H1 (cell line): ENCODE measurements around the gene BET1L. TPM values are rescaled to one million over a fixed set of nuclear protein-coding genes. Genes with fewer than 3 reads are reported as not detected.

ENCODE experiments used
- CTCF ChIA-PET: fragments of 300-600 bp; sonication (Branson Sonifier 250); formaldehyde crosslinking; loops from one replicate; lab custom pipeline; 2021; ENCODE audit not compliant: partially characterized antibody; lab: Charles Lee
- POLR2A ChIA-PET: fragments of 300-600 bp; sonication (Branson Sonifier 250); formaldehyde crosslinking; loops from one replicate; lab custom pipeline; 2021; ENCODE audit warnings: inconsistent platforms; ENCODE audit not compliant: partially characterized antibody; lab: Charles Lee
- DNase-seq, 2 experiments: peaks; one replicate each; pipeline versions ENCODE4 v3.0.0 to v3.0.0-alpha.2; 2010 to 2022; ENCODE audit warnings: low spot score in 2 of 2, low read depth in 1 of 2, mixed read lengths in 1 of 2
- FAIRE-seq: peaks from 2 replicates; lab custom pipeline; 2011; peaks lifted over from hg19 to GRCh38; lab: Jason Lieb, UNC
- H2AFZ ChIP-seq: 2 replicates; pipeline ENCODE4 v1.8.1; 2012; ENCODE audit warnings: low read length, inconsistent platforms
- H2AK5ac ChIP-seq: 2 replicates; pipeline ENCODE4 v1.6.1; 2013; ENCODE audit warnings: low read depth, low read length
- H2BK120ac ChIP-seq: replicated peaks from 2 replicates; pipeline ENCODE3; 2013; ENCODE audit warnings: low read depth, low read length, inconsistent platforms
- H2BK12ac ChIP-seq: 2 replicates; pipeline ENCODE4 v1.6.1; 2013; ENCODE audit warnings: low read depth, low read length
- H2BK15ac ChIP-seq: 2 replicates; pipeline ENCODE4 v1.6.1; 2013; ENCODE audit warnings: low read length
- H2BK20ac ChIP-seq: 2 replicates; pipeline ENCODE4 v1.6.1; 2013; ENCODE audit warnings: low read length
- H2BK5ac ChIP-seq: 2 replicates; pipeline ENCODE4 v1.6.1; 2013; ENCODE audit warnings: low read depth, low read length
- H3K14ac ChIP-seq: 2 replicates; pipeline ENCODE4 v1.6.1; 2013; ENCODE audit warnings: inconsistent platforms; ENCODE audit not compliant: insufficient read length
- H3K18ac ChIP-seq: 2 replicates; pipeline ENCODE4 v1.6.1; 2013; ENCODE audit warnings: low read length; ENCODE audit errors: extremely low read depth
- H3K23ac ChIP-seq: 2 replicates; pipeline ENCODE4 v1.6.1; 2013; ENCODE audit warnings: inconsistent platforms; ENCODE audit not compliant: insufficient read length
- H3K23me2 ChIP-seq: 2 replicates; pipeline ENCODE4 v1.6.1; 2013; ENCODE audit warnings: low read depth, low read length
- H3K27ac ChIP-seq: 2 replicates; pipeline ENCODE4 v1.6.1; 2011; ENCODE audit warnings: low read depth, low read length, inconsistent platforms
- H3K27me3 ChIP-seq, 4 experiments: replicated peaks in 1 of 4; 1 replicate in 1 of 4; 2 replicates in 3 of 4; pipeline versions ENCODE4 v1.6.1 to v1.8.1; 2011 to 2013; ENCODE audit warnings: low read length in 3 of 4, mild to moderate bottlenecking in 3 of 4, inconsistent platforms in 2 of 4, mixed read lengths in 2 of 4, moderate library complexity in 1 of 4; ENCODE audit not compliant: control insufficient read depth in 3 of 4, insufficient read depth in 3 of 4; ENCODE audit errors: extremely low read depth in 1 of 4
- H3K36me3 ChIP-seq, 4 experiments: 2 replicates each; pipeline versions ENCODE4 v1.6.1 to v1.8.1; 2011 to 2013; ENCODE audit warnings: mild to moderate bottlenecking in 4 of 4, low read length in 3 of 4, moderate library complexity in 2 of 4, control low read depth in 1 of 4, inconsistent platforms in 1 of 4; ENCODE audit not compliant: insufficient read depth in 4 of 4, control insufficient read depth in 2 of 4
- H3K4ac ChIP-seq: replicated peaks from 2 replicates; pipeline ENCODE3; 2013; ENCODE audit warnings: low read length, low read depth, mixed read lengths, inconsistent platforms; ENCODE audit not compliant: insufficient read length
- H3K4me1 ChIP-seq, 4 experiments: replicated peaks in 1 of 4; 1 replicate in 1 of 4; 2 replicates in 3 of 4; pipeline versions ENCODE4 v1.6.1 to v1.8.1; 2011 to 2013; ENCODE audit warnings: low read length in 3 of 4, inconsistent platforms in 2 of 4, mixed read lengths in 1 of 4; ENCODE audit not compliant: insufficient read depth in 4 of 4, control insufficient read depth in 3 of 4
- H3K4me2 ChIP-seq, 2 experiments: 2 replicates each; pipeline versions ENCODE4 v1.6.1 to v1.8.1; 2011 to 2013; ENCODE audit warnings: low read depth in 2 of 2, low read length in 2 of 2, control low read depth in 1 of 2, inconsistent platforms in 1 of 2, mild to moderate bottlenecking in 1 of 2; ENCODE audit not compliant: insufficient read depth in 1 of 2
- H3K4me3 ChIP-seq, 4 experiments: fragments of 200-600, 300-600 bp in 1 of 4; sonication (generic), shearing (Covaris generic), sonication (Bioruptor Twin) in 1 of 4; 2 replicates each; pipeline versions ENCODE4 v1.5.1 to v1.8.1; 2011 to 2016; ENCODE audit warnings: low read length in 4 of 4, low read depth in 3 of 4, control low read depth in 2 of 4, inconsistent platforms in 2 of 4, mild to moderate bottlenecking in 2 of 4, mixed read lengths in 1 of 4, moderate library complexity in 1 of 4; ENCODE audit not compliant: insufficient read depth in 2 of 4; ENCODE audit errors: extremely low read depth in 1 of 4
- H3K56ac ChIP-seq: replicated peaks from 2 replicates; pipeline ENCODE3; 2013; ENCODE audit warnings: low read depth, mild to moderate bottlenecking, mixed read lengths, low read length, inconsistent platforms; ENCODE audit not compliant: insufficient read length
- H3K79me1 ChIP-seq: 2 replicates; pipeline ENCODE4 v1.6.1; 2013; ENCODE audit warnings: low read depth, low read length, control low read depth
- H3K79me2 ChIP-seq, 2 experiments: 2 replicates each; pipeline versions ENCODE4 v1.6.1 to v1.8.1; 2012 to 2013; ENCODE audit warnings: low read length in 2 of 2, mild to moderate bottlenecking in 2 of 2, inconsistent platforms in 1 of 2; ENCODE audit not compliant: insufficient read depth in 2 of 2, control insufficient read depth in 1 of 2
- H3K9ac ChIP-seq, 4 experiments: replicated peaks in 1 of 4; 1 replicate in 1 of 4; 2 replicates in 3 of 4; pipeline versions ENCODE4 v1.6.1 to v1.8.1; 2011 to 2013; ENCODE audit warnings: low read depth in 3 of 4, low read length in 3 of 4, control low read depth in 2 of 4, mild to moderate bottlenecking in 2 of 4, moderate library complexity in 2 of 4, inconsistent platforms in 1 of 4; ENCODE audit errors: extremely low read depth in 1 of 4
- H3K9me3 ChIP-seq, 2 experiments: 2 replicates each; pipeline versions ENCODE4 v1.6.1 to v1.8.1; 2012 to 2013; ENCODE audit warnings: mild to moderate bottlenecking in 2 of 2, moderate library complexity in 2 of 2, control low read depth in 1 of 2, inconsistent platforms in 1 of 2, low read depth in 1 of 2, low read length in 1 of 2, mixed read lengths in 1 of 2; ENCODE audit not compliant: insufficient read depth in 2 of 2
- H4K20me1 ChIP-seq, 2 experiments: replicated peaks in 1 of 2; 2 replicates each; pipeline versions ENCODE3 to v1.8.1; 2011 to 2013; ENCODE audit warnings: inconsistent platforms in 2 of 2, low read length in 2 of 2, mild to moderate bottlenecking in 1 of 2; ENCODE audit not compliant: insufficient read depth in 2 of 2, control insufficient read depth in 1 of 2
- H4K5ac ChIP-seq: 2 replicates; pipeline ENCODE4 v1.6.1; 2013; ENCODE audit warnings: low read length, low read depth, mixed read lengths, inconsistent platforms; ENCODE audit not compliant: insufficient read length
- H4K8ac ChIP-seq: 2 replicates; pipeline ENCODE4 v1.8.0; 2013; ENCODE audit warnings: mild to moderate bottlenecking, moderate library complexity, low read length, inconsistent platforms; ENCODE audit not compliant: insufficient read depth; ENCODE audit errors: extremely low read depth
- H4K91ac ChIP-seq: replicated peaks from 2 replicates; pipeline ENCODE3; 2013; ENCODE audit warnings: low read length, mixed read lengths, inconsistent platforms; ENCODE audit not compliant: insufficient read length
- BACH1 ChIP-seq: IDR thresholded peaks from 2 replicates; pipeline ENCODE4 v1.6.1; 2012; ENCODE audit warnings: low read length, improper control_type of control experiment
- CBX5 ChIP-seq: fragments of 300-800, 300-1000 bp; sonication (generic); IDR thresholded peaks from 2 replicates; pipeline ENCODE4 v1.7.1; 2016; ENCODE audit warnings: antibody characterized with exemption, low read length, low read depth
- CBX8 ChIP-seq: fragments of 300-800, 300-1000 bp; sonication (generic); IDR thresholded peaks from 2 replicates; pipeline ENCODE4 v1.7.1; 2016; ENCODE audit warnings: low read depth, low read length, borderline replicate concordance
- CEBPB ChIP-seq: IDR thresholded peaks from 2 replicates; pipeline ENCODE4 v1.6.1; 2012; ENCODE audit warnings: low read depth, low read length
- CREB1 ChIP-seq: IDR thresholded peaks from 2 replicates; pipeline ENCODE4 v1.6.1; 2012; ENCODE audit warnings: inconsistent platforms
- EGR1 ChIP-seq: IDR thresholded peaks from 2 replicates; pipeline ENCODE4 v1.6.1; 2011; ENCODE audit warnings: low read depth, low read length, borderline replicate concordance
- KDM4A ChIP-seq: IDR thresholded peaks from one replicate; pipeline ENCODE4 v1.7.1; 2012; ENCODE audit warnings: low read depth, mild to moderate bottlenecking, moderate library complexity, low read length, inconsistent platforms; ENCODE audit not compliant: severe bottlenecking
- NANOG ChIP-seq: IDR thresholded peaks from 2 replicates; pipeline ENCODE4 v1.6.1; 2011; ENCODE audit warnings: low read length, low read depth, mild to moderate bottlenecking, inconsistent platforms; ENCODE audit not compliant: insufficient read depth, poor library complexity, severe bottlenecking
- POLR2A ChIP-seq, 2 experiments: IDR thresholded peaks; 1 replicate in 1 of 2; 2 replicates in 1 of 2; pipeline ENCODE4 v1.6.1; 2011; ENCODE audit warnings: low read depth in 2 of 2, low read length in 2 of 2, mild to moderate bottlenecking in 2 of 2; ENCODE audit errors: control extremely low read depth in 1 of 2
- RFX5 ChIP-seq: IDR thresholded peaks from 2 replicates; pipeline ENCODE4 v1.6.1; 2011; ENCODE audit warnings: low read depth, low read length, improper control_type of control experiment, borderline replicate concordance
- RNF2 ChIP-seq: fragments of 200-900, 300-1000 bp; sonication (generic); IDR thresholded peaks from 2 replicates; pipeline ENCODE4 v1.7.1; 2016; ENCODE audit warnings: borderline replicate concordance, low read depth, mild to moderate bottlenecking, antibody characterized with exemption, low read length; ENCODE audit not compliant: poor library complexity, severe bottlenecking; ENCODE audit errors: missing control alignments
- SP4 ChIP-seq: IDR thresholded peaks from 2 replicates; pipeline ENCODE4 v1.6.1; 2012; ENCODE audit warnings: low read length, inconsistent platforms
- TAF1 ChIP-seq: IDR thresholded peaks from 2 replicates; pipeline ENCODE4 v1.6.1; 2011; ENCODE audit warnings: mild to moderate bottlenecking, low read depth, low read length
- TBP ChIP-seq: IDR thresholded peaks from 2 replicates; pipeline ENCODE4 v1.6.1; 2011; ENCODE audit warnings: low read depth, low read length, improper control_type of control experiment
- TEAD4 ChIP-seq: IDR thresholded peaks from 2 replicates; pipeline ENCODE4 v1.6.1; 2012; ENCODE audit warnings: low read depth, low read length, inconsistent platforms, mixed read lengths
- YY1 ChIP-seq: IDR thresholded peaks from 2 replicates; pipeline ENCODE4 v1.6.1; 2011; ENCODE audit warnings: low read depth, mild to moderate bottlenecking, low read length
- WGBS, 2 experiments: shearing (Covaris generic) in 1 of 2; methylation state at CpG; one replicate each; pipeline versions ENCODE4 v1.1.6 to v1.1.7; 2013 to 2015; ENCODE audit warnings: low lambda C conversion rate in 2 of 2, mixed read lengths in 2 of 2, inconsistent platforms in 1 of 2, low coverage in 1 of 2, missing lambda C conversion rate in 1 of 2; ENCODE audit not compliant: insufficient replicate concordance in 2 of 2, insufficient coverage in 1 of 2, insufficient read length in 1 of 2; ENCODE audit errors: extremely low coverage in 1 of 2, missing lambda C conversion rate in 1 of 2; 5-methylcytosine and 5-hydroxymethylcytosine counted together
- polyA plus RNA-seq, 7 experiments: library from polyadenylated mRNA; depleted of rRNA in 3 of 7; stranded (reverse) in 5 of 7; unstranded in 2 of 7; fragments of >200 nt in 5 of 7; fragments of 200-250 nt in 2 of 7; gene quantifications; 1 replicate in 5 of 7; 2 replicates in 1 of 7; 4 replicates in 1 of 7; pipeline versions ENCODE4 v1.2.1 to v1.2.3, GENCODE V29; 2011 to 2013; ENCODE audit warnings: missing spikeins in 2 of 7, mixed read lengths in 2 of 7
- total RNA-seq: library from RNA; stranded (reverse); fragmentation: NEBNext Ultra II Directional; extraction: Animal tissue kit (Norgen Biotek cat#: 25700); gene quantifications from 2 replicates; pipeline ENCODE4 v1.2.1, GENCODE V29; 2021

Gene BET1L
- total and polyA plus RNA-seq, 2 of the 8 experiments (the other 6 are each of a cell fraction or from before 2014, with no cell fraction given) = 40.2 to 61.9 TPM

- POLR2A ChIA-PET = interaction anchor here (0.9 to 3.1 kb wide), 6 partner anchors 9 to 111 kb away, joined by 3 to 9 read pairs (median 4); no protein-coding TSS in a partner anchor
- H4K5ac ChIP-seq = no peak overlapping the region
- H3K9ac ChIP-seq = no peak overlapping the region
- H3K9me3 ChIP-seq = no peaks in the 10 kb centered on the region
- no peak overlapping the region for H2BK15ac ChIP-seq
- no peaks in the 10 kb centered on the region for H3K79me2 ChIP-seq
- peaks cover 8% of the 10 kb centered on the region for H3K23me2 ChIP-seq
- H2BK20ac ChIP-seq = no peak overlapping the region
- CTCF ChIA-PET = interaction anchor here (0.7 to 9.8 kb wide), 12 partner anchors 12 to 140 kb away, joined by 3 to 212 read pairs (median 32); partner anchors contain the start of genes B4GALNT4, IFITM2, NLRP6 and PGGHG
- H3K14ac ChIP-seq = no peak overlapping the region
- no peaks in the 10 kb centered on the region for H3K4me1 ChIP-seq
- no peak for FAIRE-seq
- H3K79me1 ChIP-seq = no peaks in the 10 kb centered on the region
- H2BK12ac ChIP-seq = no peak overlapping the region
- H2BK120ac ChIP-seq = no peak overlapping the region
- H3K27ac ChIP-seq = no peak overlapping the region
- H4K91ac ChIP-seq = no peak overlapping the region
- H3K23ac ChIP-seq = no peak overlapping the region
- no peak overlapping the region for H3K4ac ChIP-seq
- no peaks in the 10 kb centered on the region for H4K20me1 ChIP-seq
- H3K27me3 ChIP-seq = no peaks in the 10 kb centered on the region; a peak in 1 of 7 replicates
- no peak overlapping the region for H3K4me2 ChIP-seq
- WGBS, 2 experiments = 86% methylated on average over 8 of the region's 8 CpGs; no CpG with 5 or more reads in 1 of the 2 experiments
- H3K56ac ChIP-seq = no peak overlapping the region
- H3K36me3 ChIP-seq = peaks cover 17 to 39% (median 29%) of the 10 kb centered on the region in 4 experiments
- H2AK5ac ChIP-seq = no peak overlapping the region
- no peak overlapping the region for H2BK5ac ChIP-seq
- H2AFZ ChIP-seq = no peak overlapping the region
- DNase-seq = no peak
- H4K8ac ChIP-seq = no peak overlapping the region
- H3K4me3 ChIP-seq = no peak overlapping the region
- H3K18ac ChIP-seq = no peak overlapping the region
- no peak for TF ChIP-seq YY1
- TF ChIP-seq BACH1 = no peak
- TF ChIP-seq CREB1 = no peak
- no peak for TF ChIP-seq CBX5
- TF ChIP-seq TAF1 = no peak
- no peak for TF ChIP-seq CEBPB
- no peak for TF ChIP-seq KDM4A
- TF ChIP-seq TEAD4 = no peak
- no peak for TF ChIP-seq SP4
- no peak for TF ChIP-seq NANOG
- no peak for TF ChIP-seq POLR2A (IDR thresholded peaks at IDR 0.05; ENCODE audit: control extremely low read depth in 1 of 2, low read depth in 2 of 2, low read length in 2 of 2)
- no peak for TF ChIP-seq EGR1
- no peak for TF ChIP-seq RNF2
- no peak for TF ChIP-seq CBX8
- no peak for TF ChIP-seq TBP
- no peak for TF ChIP-seq RFX5
Observed at GRCh38 chr11:252666-253065, 45.5 kb upstream of the BET1L start.
